ENCODE data around the gene GRN.
A peak's percentile ranks its signal among the peaks of the same experiment; 100 is the strongest.
"Not testable (repeated sequence)": the region's sequence is repeated elsewhere in the genome, so short reads cannot be mapped to it uniquely, and the experiment has no call there.

GRN gene

DNA sequence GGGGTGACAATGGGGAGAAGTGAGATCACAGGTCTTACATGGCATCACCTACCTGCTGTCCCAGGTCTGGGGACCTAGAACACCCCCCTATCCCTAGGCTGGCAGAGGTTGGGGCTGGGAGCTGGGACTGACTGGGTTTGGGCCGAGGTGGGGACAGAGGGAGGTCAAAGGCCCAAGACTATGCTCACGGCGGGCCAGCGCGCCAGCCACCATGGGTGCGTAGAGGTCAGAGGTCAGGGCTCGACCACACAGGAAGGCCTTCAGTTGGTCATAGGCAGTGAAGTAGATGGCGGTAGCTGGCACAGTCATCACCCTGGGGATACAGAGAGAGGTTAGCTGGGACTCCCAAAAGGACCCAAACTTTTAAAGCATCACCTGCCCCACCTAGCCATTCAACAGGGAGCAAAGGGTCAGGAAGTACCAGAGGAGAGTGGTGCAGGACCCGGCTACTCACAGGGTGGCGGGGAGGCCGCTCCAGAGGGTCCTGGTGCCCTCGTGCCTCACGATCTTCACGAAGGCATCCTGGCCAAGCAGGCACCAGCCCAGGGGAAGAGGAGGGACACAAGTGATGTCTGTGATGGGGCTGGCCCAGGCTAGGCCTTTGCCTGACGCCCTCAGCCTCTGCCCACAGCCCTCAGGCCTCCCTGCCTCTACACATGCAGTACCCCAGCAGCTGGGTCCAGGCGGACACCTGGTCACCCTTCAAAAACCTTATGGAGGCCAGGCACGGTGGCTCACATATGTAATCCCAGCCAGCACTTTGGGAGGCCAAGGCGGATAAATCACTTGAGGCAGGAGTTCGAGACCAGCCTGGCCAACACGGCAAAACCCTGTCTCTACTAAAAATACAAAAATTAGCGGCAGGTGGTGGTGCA is 23.6 kb upstream of the GRN start:
- no peak for DNase-seq (ENCODE audit: low spot score)

DNA sequence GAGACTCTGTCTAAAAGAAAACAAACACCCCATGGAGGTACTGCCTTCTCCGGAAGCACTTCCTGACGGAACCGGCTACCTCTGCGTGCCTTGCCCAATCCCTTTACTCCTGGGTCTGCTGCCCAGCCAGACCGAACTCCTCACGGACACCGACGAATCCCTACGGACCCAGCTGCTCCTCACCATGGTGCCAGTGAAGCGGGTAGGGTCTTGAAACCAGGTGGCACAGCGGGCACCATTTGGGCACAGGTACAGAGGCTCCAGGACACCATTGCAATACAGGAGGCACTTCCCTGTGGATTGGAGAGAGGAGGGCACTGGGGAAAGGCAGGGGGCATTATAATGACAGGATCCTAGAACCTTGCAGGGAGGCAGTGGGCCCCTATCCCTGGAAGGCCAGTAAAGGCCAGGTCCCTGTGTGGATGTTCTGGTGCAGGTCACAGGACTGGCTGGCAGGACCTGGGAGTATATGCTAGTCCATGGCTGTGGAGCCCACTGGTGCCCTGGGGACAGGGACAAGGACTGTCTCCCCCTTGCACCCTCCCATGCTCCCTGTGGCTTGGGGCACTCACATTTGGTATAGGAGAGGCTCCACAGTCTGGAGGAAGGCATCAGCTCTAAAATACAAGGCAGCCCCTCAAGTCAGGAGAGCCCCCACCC is 22.7 kb upstream of the GRN start:
- no peak for DNase-seq (ENCODE audit: low spot score)

DNA sequence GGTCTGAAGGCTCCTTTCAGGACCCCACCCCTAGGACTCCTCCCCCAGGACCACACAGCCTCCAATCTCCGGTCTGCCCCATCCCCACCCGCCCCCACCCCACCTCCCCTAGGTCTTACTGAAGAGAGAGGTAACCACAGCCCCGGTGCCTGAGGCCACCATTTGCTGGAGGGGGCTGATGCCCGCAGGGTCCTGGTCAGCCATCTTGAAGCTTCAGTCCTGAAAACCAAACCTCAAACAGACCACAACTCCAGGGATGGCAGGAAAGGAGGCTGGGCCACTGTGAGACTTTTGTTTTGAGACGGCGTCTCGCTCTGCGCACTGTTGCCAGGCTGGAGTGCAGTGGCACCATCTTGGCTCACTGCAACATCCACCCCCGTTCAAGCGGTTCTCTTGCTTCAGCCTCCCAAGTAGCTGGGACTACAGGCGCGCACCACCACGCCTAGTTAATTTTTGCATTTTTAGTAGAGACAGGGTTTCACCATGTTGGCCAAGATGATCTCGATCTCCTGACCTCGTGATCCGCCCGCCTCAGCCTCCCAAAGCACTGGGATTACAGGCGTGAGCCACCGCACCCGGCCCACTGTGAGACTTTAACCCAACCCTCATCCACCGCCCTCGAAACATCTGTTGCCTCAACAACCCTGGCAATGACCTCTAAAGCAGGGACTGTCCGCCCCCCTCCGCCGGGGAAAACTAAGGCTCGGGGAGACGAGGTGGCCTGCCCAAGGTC is 21.6 kb upstream of the GRN start:
- DNase-seq (ENCODE audit: low spot score) = no peak

DNA sequence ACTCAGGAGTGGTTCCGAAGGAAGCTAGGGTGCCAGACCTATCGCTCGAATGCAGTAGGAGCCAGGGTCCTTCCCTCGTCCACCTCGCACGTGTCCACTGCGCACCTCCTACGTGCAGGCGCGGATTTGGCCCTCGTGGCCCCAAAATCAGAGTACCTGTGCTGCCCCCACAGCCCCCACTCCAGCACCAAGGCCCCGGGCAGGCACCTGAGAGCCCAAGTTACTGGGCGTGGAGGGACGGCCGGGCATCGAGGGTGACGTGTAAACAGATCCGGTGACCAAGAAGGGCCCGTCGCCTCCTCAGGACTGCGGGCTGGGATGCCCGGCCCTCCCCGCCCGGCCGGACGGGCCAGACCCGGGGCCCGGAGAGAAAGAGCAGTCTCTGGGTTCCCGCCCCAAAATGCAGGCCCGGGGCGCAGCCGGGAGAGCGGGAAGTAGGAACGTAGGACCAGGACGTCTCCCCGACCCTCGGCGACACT is 21.0 kb upstream of the GRN start:
- no peak for DNase-seq (ENCODE audit: low spot score)

DNA sequence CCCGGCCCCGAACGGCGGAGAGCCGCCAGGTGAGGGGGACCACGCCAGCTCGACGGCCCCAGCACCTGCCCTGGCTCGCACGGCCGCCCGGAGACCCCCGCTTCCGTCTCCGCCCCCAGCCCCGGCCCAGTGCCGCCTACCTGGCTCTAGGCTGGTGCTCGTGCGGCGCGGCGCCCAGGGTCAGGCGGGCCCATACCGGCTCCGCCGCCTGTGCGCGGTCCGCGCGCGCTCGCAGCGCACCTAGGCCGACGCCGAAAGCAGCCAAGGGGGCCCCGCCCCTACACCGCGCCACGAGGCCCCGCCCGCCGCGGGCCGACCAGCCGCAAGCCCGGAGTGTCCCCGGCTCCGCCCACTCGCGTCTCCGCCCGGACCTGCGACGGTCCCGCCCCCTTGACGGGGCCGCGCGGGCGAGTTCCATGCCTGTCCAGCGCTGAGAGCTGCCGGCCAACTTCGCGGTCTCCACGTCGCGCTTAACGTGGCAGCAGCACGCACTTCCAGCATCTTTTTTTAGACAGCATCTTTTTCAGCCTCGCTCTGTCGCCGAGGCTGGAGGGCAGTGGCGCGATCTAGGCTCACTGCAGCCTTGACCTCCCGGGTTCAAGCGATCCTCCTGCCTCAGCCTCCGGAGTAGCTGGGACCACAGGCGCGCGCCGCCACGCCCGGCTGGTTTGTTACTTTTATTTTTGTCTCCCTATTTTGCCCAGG is 20.4 kb upstream of the GRN start, which contains the start of gene SLC25A39:
Gene SLC25A39 (minus strand): TSS at position 253 of the 705 bp plus-strand sequence. CDS start 1,261 bp downstream, outside the sequence.
- peak; percentile 91 for DNase-seq (ENCODE audit: low spot score)

DNA sequence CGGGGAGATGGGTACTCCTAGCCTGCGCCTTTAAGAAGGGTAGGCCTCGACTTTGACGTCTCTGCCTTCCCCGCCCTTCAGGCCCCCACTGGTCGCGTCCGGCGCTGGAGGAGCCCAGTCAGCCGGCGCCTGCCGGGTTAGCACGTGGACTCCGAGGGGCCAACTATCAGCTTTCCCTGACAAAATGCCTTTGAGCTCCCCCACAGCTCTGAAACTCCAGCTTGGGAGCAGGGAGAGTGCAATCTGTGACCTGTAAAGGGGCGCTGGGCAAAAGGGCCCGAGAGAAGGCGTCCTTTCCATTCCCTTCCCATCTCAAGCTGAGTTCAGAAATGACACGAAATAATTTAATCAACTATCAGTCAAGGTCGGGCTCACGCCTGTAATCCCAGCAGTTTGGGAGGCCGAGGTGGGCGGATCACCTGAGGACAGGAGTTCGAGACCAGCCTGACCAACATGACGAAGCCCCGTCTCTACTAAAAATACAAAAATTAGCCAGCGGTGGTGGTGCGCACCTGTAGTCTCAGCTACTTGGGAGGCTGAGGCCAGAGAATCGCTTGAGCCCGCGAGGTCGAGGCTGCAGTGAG is 18.1 kb upstream of the GRN start:
- DNase-seq (ENCODE audit: low spot score) = peak; percentile 96

DNA sequence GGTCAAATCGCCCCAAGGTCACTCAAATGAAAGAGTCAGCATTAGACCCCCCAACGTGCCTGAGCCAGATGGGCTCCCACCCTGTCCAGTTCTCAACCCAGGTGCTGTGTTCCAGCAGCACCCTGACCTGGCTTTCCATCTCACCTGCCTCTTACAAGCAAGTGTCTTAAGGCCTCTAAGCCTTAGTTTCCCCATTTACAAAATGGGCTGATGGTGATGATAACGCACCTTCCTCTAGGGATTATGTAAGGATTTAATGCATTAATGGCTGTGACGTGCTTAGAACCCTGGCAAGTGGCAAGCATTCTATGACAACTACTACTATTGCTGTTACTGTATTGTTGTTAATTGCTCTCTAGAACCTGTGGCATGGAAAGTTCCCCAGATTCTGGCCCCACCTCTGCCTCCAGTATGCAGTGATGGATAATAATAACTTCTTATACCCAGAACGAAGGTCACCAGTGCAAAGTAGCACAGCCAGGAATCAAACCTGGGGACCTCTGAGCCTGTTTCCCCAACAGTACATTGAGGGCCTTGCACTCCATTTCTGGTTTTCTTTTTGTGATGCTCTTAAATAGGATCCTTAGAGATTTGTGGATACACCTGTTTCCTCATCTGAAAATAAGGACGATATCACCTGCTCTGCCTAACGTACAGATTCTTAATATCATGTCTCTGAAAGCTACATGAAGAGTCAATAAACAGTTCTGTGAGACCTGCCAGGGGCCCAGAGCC is 17.2 kb upstream of the GRN start:
- no peak for DNase-seq (ENCODE audit: low spot score)

DNA sequence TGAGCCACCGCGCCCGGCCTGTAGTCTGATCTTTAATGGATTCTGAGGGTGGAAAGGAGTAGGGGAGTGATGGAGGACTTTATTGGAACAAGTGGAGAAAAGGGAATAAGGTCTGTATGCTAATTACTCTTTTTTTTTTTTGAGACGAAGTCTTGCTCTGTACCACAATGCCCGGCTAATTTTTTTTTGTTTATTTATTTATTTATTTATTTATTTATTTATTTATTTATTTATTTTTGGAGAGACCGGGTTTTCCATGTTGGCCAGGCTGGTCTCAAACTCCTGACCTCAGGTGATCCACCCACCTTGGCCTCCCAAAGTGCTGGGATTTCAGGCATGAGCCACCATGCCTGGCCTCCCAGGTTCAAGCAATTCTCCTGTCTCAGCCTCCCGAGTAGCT is 15.6 kb upstream of the GRN start:
- DNase-seq (ENCODE audit: low spot score) = not testable (repeated sequence)

DNA sequence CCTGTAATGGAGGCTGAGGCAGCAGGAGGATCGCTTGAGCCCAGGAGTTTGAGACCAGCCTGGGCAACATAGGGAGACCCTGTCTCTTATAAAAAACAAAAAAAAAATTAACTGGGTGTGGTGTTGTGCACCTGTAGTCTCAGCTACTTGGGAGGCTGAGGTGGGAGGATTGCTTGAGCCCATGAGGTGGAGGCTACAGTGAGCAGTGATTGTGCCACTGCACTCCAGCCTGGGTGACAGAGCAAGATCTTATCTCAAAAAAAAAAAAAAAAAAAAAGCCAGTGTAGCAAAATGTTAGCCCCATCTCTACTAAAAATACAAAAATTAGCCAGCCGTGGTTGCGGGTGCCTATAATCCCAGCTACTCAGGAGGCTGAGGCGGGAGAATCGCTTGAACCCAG is 14.8 kb upstream of the GRN start:
- DNase-seq (ENCODE audit: low spot score) = not testable (repeated sequence)

DNA sequence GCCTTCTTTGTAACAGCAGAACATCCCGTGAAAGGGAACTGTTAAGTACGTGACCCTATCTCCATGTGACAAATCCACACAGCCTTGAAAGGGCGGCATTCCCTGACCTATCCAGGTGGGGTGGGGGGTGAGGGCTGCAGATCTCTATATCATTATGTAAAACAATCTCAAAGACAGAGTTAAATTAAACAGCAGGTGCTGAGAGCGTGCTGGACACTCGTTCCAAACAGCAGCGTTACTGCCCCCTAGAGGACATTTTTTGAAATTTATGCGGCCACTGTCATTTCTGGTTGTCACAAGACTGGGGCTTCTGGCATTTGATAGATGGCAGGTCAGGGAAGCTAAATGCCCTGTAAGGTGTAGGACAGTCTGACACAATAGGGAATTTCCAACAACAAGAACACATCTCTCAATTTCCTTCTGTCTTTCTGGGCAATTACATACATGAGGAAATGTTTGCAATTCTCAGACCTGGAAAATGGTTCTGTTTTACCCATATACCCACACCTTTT is 13.8 kb upstream of the GRN start:
- DNase-seq (ENCODE audit: low spot score) = peak; percentile 67

DNA sequence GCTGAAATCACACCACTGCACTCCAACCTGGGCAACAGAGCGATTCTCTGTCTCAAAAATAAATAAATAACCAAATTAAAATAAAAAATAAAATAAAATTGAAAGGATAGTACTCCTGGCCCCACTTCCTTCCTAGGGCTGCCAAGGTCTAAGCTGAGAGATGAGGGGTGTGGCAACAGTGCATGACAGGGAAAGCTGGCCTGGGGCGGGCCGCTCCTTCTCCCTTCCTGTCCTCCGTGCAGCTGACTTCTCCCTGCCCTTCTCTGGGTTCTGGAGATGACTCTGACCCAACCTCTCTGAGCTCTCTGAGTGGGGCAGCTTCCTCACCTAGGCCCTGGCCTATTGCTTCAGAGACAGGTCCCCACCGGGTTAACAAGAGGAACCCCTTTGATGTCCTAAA is 11.7 kb upstream of the GRN start:
- DNase-seq (ENCODE audit: low spot score) = no peak

DNA sequence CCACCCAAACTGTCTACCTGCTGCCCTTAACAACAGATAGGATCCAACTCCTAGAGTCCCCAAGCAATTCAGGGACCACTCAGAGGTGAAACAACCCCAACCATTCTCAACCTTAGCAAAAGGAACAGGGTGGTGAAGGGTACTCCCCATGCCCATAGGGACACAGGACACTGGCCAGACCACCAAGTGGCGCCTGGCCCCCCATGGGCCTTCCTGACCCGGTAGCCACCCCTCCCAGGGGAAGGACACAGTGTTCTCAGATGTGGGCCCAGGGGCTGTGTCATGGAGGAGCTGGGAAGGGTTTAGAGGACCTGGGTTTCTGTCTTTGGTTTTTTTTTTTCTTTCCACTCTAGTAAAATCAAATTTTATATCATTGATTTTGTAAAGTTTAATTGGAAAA is 10.8 kb upstream of the GRN start:
- no peak for DNase-seq (ENCODE audit: low spot score)

DNA sequence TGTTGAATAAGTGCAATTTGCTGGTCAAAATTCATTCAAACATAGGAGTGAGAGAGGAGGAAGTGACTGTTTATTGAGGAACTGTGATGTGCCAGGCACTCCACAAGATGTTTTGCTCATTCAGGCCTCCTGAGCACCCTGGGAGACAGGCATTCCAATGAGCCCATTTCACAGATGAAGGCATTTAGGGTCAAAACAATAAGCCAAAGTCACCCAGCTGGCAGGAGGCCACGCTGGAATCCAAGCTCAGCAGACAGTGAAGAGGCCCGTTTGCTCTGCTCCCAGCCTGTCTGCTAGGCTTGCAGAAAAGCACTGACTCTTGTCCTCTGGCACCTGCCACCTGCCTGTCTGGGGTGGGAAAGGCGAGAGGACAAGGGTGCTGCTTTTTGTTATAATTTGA is 10.4 kb upstream of the GRN start:
- DNase-seq (ENCODE audit: low spot score) = no peak

DNA sequence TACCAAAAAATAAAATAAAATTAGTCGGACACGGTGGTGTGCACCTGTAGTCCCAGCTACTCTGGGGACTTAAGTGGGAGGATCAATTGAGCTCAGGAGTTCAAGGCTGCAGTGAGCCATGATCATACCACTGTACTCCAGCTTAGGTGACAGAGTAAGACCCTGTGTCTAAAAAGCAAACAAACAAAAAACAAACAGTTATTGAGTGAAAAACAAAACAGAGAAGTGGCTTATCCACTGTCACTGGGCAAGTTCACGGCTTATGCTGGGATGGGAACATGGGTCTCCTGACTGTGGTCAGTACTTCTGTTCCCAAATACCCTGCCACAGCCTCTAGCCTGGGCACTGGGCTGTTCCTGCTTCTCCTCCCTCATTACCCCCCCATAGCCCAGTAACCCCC is 9.5 kb upstream of the GRN start:
- DNase-seq (ENCODE audit: low spot score) = no peak

DNA sequence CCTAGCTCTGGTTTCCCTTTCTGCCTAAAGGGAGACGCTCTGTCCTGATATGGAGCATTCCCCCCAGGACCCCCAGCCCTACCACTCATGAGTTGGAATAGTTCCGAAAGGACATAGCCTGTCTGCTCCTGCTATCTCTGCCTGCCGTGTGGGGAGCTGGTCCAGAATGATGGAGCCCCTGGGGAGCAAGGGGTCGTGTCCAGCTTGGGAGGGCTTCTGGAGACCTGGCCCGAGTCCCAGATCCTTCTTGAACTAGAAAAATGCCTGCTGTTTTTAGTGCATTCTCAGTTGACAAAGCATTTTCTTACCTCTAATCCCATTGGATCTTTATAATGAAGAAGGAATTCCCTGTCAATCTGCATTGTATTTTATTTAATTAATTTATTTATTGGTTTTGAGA is 9.1 kb upstream of the GRN start:
- no peak for DNase-seq (ENCODE audit: low spot score)

DNA sequence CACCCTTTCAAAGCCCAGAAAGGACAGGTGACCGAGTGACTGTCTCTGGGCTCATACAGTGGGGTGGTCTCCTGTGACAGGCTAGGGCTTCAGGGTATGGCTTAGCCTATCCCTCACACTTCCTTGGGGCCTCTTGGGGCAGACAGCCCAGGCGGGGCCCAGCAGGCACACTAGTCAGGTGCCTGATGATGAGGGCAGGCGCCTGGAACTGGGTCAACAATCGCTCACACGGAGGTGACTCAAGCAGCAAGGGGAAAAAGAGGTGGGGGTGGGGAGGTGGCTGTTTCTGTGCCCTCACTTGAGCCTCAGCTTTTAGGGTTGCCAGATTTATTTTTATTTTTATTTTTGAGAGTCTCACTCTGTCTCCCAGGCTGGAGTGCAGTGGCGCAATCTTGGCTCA is 6.4 kb upstream of the GRN start:
- DNase-seq (ENCODE audit: low spot score) = no peak

DNA sequence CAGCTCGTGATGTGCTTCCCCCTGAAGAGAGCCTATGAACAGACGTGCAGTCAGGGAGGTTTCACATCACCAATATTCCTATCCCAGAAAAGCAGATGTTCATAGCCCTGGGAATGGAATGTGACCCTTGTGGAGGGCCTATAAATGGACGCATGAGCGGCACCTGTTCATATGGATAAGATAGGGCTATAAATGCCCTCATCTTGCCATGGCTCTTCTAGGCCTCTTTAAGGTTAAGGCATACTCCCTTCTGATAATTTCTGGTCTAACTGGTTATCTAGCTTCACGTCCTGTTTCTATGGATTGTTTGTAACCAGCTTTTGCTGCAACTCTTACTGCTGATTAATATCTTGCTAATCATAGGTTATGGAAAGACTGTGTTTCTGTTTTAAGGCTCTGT is 4.5 kb upstream of the GRN start:
- not testable (repeated sequence) for DNase-seq (ENCODE audit: low spot score)

DNA sequence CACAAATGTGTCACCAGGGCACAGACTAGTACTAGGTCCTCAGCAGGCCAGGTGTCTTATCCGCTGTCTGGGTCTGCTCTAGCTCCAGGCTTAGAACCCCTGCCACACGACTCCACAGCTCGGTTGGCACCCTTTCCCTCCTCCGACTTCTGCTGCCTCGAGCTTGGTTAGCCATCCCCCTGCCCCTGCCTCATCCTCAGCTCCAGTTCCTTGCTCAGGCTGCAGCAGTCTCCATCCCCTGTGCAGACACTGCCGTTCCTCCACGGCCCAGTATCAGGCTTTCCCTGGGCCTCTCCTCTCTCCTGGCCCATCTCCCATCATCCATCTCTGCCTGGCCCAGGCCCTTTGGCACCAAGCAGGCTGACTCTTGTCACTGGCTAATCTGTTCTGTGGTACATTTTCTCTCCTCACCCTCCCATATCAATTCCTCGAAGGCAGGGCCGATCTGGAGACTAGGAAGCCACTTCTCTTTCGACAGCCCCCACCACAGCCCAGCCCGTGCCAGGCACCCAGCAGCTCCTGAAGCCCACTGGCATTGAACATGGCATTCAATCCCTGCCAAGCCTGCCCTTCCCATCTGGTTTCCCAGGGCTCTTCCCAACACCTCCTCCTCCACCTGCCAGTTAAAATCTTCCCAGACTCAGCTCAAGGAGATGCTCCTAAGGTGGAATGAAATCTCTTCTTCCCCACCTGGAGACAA is 1.4 kb upstream of the GRN start:
- no peak for DNase-seq (ENCODE audit: low spot score)

DNA sequence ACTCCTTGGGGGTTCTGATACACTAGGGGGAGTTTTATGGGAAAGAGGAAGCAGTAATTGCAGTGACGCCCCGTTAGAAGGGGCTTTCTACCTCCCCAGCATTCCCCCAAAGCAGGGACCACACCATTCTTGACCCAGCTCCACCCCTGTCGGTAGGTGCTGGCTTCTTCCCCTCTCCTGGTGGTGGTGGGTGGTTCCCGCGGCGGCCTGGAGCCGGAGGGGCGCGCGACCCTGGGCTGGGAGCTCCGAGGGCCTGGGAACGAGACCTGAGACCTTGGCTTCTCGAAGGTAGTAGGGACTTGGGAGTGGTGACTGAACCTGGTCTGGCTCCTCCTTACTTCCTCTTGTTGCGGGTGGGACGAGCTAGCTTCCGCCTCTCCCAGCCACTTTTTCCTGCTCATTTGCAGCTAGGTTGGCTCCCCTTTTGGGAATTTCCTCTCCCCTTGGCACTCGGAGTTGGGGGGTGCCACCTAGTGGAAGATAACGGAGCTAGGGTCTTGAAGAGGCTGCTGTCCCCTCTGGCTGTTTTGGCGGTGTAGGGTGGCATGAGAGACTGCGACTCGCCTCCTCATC is 438 bp downstream of the GRN start:
- DNase-seq (ENCODE audit: low spot score) = peak; percentile 63
